Sigmoid colon (tissue), 7 donors: ENCODE measurements around the gene IL34. TPM values are rescaled to one million over a fixed set of nuclear protein-coding genes. Genes with fewer than 3 reads are reported as not detected.
"Not testable (repeated sequence)": the region's sequence is repeated elsewhere in the genome, so short reads cannot be mapped to it uniquely, and the experiment has no call there.

Experiments used
- DNase-seq: peaks from one replicate; pipeline ENCODE4 v3.0.0-alpha.2; 2019
- H3K27ac ChIP-seq, 4 donors: fragments of 200-600 bp; sonication (generic); one replicate each; pipeline ENCODE4 v1.5.1; 2016 to 2019; ENCODE audit warnings: mild to moderate bottlenecking in 1 of 4
- H3K27me3 ChIP-seq, 3 donors: fragments of 200-600 bp; sonication (generic); one replicate each; pipeline ENCODE4 v1.5.1; 2019; ENCODE audit warnings: mild to moderate bottlenecking in 1 of 3
- H3K36me3 ChIP-seq, 4 donors: fragments of 200-600 bp; sonication (generic); one replicate each; pipeline ENCODE4 v1.5.1; 2016 to 2019
- H3K4me1 ChIP-seq, 4 donors: fragments of 200-600 bp; sonication (generic); one replicate each; pipeline ENCODE4 v1.5.1; 2017 to 2019
- H3K4me3 ChIP-seq, 4 donors: fragments of 200-600 bp; sonication (generic); one replicate each; pipeline ENCODE4 v1.5.1; 2017 to 2019; ENCODE audit warnings: mild to moderate bottlenecking in 2 of 4, moderate library complexity in 1 of 4
- H3K9me3 ChIP-seq, 4 donors: fragments of 200-600 bp in 3 of 4; sonication (generic) in 3 of 4; one replicate each; pipeline versions ENCODE4 v1.5.1 to v1.6.1; 2013 to 2019
- CTCF ChIP-seq, 4 experiments: fragments of 450-650 bp in 3 of 4; fragments of 200-600 bp in 1 of 4; IDR thresholded peaks; one replicate each; pipeline ENCODE4 v1.5.1; 2016 to 2019; ENCODE audit warnings: antibody characterized with exemption in 4 of 4, mild to moderate bottlenecking in 3 of 4, moderate library complexity in 2 of 4
- EP300 ChIP-seq, 4 donors: sonication (generic); formaldehyde crosslinking; IDR thresholded peaks; one replicate each; pipeline ENCODE4 v1.6.1; 2017; ENCODE audit warnings: antibody characterized with exemption in 4 of 4
- POLR2A ChIP-seq, 2 donors: fragments of 450-650 bp; IDR thresholded peaks; one replicate each; pipeline ENCODE4 v1.6.1; 2016; ENCODE audit warnings: antibody characterized with exemption in 2 of 2, mild to moderate bottlenecking in 2 of 2, moderate library complexity in 2 of 2
- POLR2AphosphoS5 ChIP-seq, 4 donors: sonication (generic); formaldehyde crosslinking; IDR thresholded peaks; one replicate each; pipeline ENCODE4 v1.6.1; 2017; ENCODE audit warnings: antibody characterized with exemption in 4 of 4
- WGBS, 2 donors: extraction: QIAGEN DNeasy Blood & Tissue Kit; methylation state at CpG; one replicate each; pipeline ENCODE4 v1.1.7; 2013; 5-methylcytosine and 5-hydroxymethylcytosine counted together
- intact Hi-C: fragments of 100-400 bp; cut with DNase I; formaldehyde crosslinking; loops from one replicate; pipeline ENCODE4 v1.15.1; 2023
- polyA plus RNA-seq, 3 donors: library from polyadenylated mRNA; stranded (reverse); fragments of 200-250 nt; gene quantifications; one replicate each; pipeline ENCODE4 v1.2.3, GENCODE V29; 2013
- total RNA-seq, 4 donors: library from RNA; depleted of rRNA; stranded (reverse); fragments of >200 nt; gene quantifications; one replicate each; pipeline ENCODE4 v1.1.0, GENCODE V29; 2016
- donor health status: healthy with polysubstance abuse.
- donor health status: Bipolar disorder and iron deficiency.
- donor health status: healthy.

Gene IL34
- total and polyA plus RNA-seq, 7 donors: 1.8 to 5.5 (median 4.6) TPM; not detected in 2

- no peak for DNase-seq
- Histone ChIP-seq H3K4me1 (peaks cover 0 to 24% (median 6%) of the 10 kb centered on the region in 4 donors), H3K4me3 (no peak overlapping the region), H3K27ac (peak overlapping the region in 1 of 4 donors; percentile 7), H3K27me3 (no peaks in the 10 kb centered on the region), H3K9me3 (peaks cover 0 to 4% (median 2%) of the 10 kb centered on the region in 4 donors), H3K36me3 (no peaks in the 10 kb centered on the region)
- 73 to 79% methylated on average over 5 of the region's 5 CpGs for WGBS, 2 donors
- intact Hi-C loops: no loop called here
- TF ChIP-seq EP300 (IDR thresholded peaks at IDR 0.05) (no peak), CTCF (IDR thresholded peaks at IDR 0.05) (no peak), POLR2A (IDR thresholded peaks at IDR 0.05) (no peak), POLR2AphosphoS5 (IDR thresholded peaks at IDR 0.05) (no peak)
Observed at GRCh38 chr16:70635336-70636016, 10.9 kb upstream of the IL34 start.

GRCh38 chr16:70638814-70639792 is 7.3 kb upstream of the IL34 start:
- no peak overlapping the region for H3K4me3 ChIP-seq
- peaks cover 0 to 24% (median 6%) of the 10 kb centered on the region in 4 donors for H3K4me1 ChIP-seq
- TF ChIP-seq POLR2AphosphoS5 (IDR thresholded peaks at IDR 0.05): peak in 3 of 4 donors; percentile 52 to 80 (median 71)
- peak in 1 of 4 donors; percentile 23 for TF ChIP-seq EP300 (IDR thresholded peaks at IDR 0.05)
- TF ChIP-seq POLR2A (IDR thresholded peaks at IDR 0.05): no peak
- H3K36me3 ChIP-seq: no peaks in the 10 kb centered on the region
- peak; percentile 84 for DNase-seq
- intact Hi-C loops: no loop called here
- WGBS, 2 donors: 71 to 74% methylated on average over 18 of the region's 18 CpGs
- no peaks in the 10 kb centered on the region for H3K9me3 ChIP-seq
- H3K27me3 ChIP-seq: no peaks in the 10 kb centered on the region
- peak overlapping the region in 3 of 4 donors; percentile 32 to 64 (median 51) for H3K27ac ChIP-seq

GRCh38 chr16:70642633-70643032 is 3.7 kb upstream of the IL34 start:
- intact Hi-C loops: no loop called here
- Histone ChIP-seq H3K4me1 (peaks cover 0 to 23% (median 6%) of the 10 kb centered on the region in 4 donors), H3K27me3 (no peaks in the 10 kb centered on the region), H3K9me3 (no peaks in the 10 kb centered on the region), H3K4me3 (no peak overlapping the region), H3K36me3 (no peaks in the 10 kb centered on the region), H3K27ac (no peak overlapping the region)
- no peak for DNase-seq
- TF ChIP-seq POLR2A (IDR thresholded peaks at IDR 0.05) (no peak), EP300 (IDR thresholded peaks at IDR 0.05) (no peak), POLR2AphosphoS5 (IDR thresholded peaks at IDR 0.05) (no peak), CTCF (IDR thresholded peaks at IDR 0.05) (no peak)
- WGBS, 2 donors: 89% methylated on average over 1 of the region's 1 CpG

- H3K4me3 ChIP-seq, DNase-seq, H3K27ac ChIP-seq, H3K9me3 ChIP-seq, H3K36me3 ChIP-seq, intact Hi-C loops, H3K27me3 ChIP-seq: not testable (repeated sequence)
- 83 to 84% methylated on average over 7 of the region's 7 CpGs for WGBS, 2 donors
- H3K4me1 ChIP-seq: peaks cover 0 to 23% (median 6%) of the 10 kb centered on the region in 4 donors
Observed at GRCh38 chr16:70643264-70643663, 3.1 kb upstream of the IL34 start.

- Histone ChIP-seq H3K9me3 (no peaks in the 10 kb centered on the region), H3K4me1 (peaks cover 0 to 8% (median under 1%) of the 10 kb centered on the region in 4 donors), H3K27me3 (no peaks in the 10 kb centered on the region), H3K27ac (no peak overlapping the region), H3K4me3 (no peak overlapping the region), H3K36me3 (no peaks in the 10 kb centered on the region)
- intact Hi-C loops: no loop called here
- WGBS, 2 donors: 76% methylated on average over 10 of the region's 10 CpGs
- DNase-seq: no peak
- TF ChIP-seq POLR2A (IDR thresholded peaks at IDR 0.05) (no peak), EP300 (IDR thresholded peaks at IDR 0.05) (no peak), CTCF (IDR thresholded peaks at IDR 0.05) (no peak), POLR2AphosphoS5 (IDR thresholded peaks at IDR 0.05) (no peak)
Observed at GRCh38 chr16:70644763-70645597, 1.4 kb upstream of the IL34 start.
